Trophoblast cell (in vitro differentiated cells and primary cell): ENCODE measurements around the gene PIGL. TPM values are rescaled to one million over a fixed set of nuclear protein-coding genes. Genes with fewer than 3 reads are reported as not detected.

Experiments used
- DNase-seq, 2 donors: peaks; one replicate each; pipeline ENCODE4 v3.0.0-alpha.2; 2016
- H2AFZ ChIP-seq: 2 replicates; pipeline ENCODE4 v1.6.1; 2013; ENCODE audit warnings: low read length, moderate library complexity, mild to moderate bottlenecking; ENCODE audit not compliant: insufficient read depth, poor library complexity
- H2AK5ac ChIP-seq: 2 replicates; pipeline ENCODE4 v1.6.1; 2013; ENCODE audit warnings: mild to moderate bottlenecking, low read length
- H2BK120ac ChIP-seq: 2 replicates; pipeline ENCODE4 v1.6.1; 2013; ENCODE audit warnings: low read length, mild to moderate bottlenecking, moderate library complexity; ENCODE audit not compliant: insufficient read depth, poor library complexity
- H2BK12ac ChIP-seq: 2 replicates; pipeline ENCODE4 v1.6.1; 2013; ENCODE audit warnings: mild to moderate bottlenecking, low read length, moderate library complexity
- H2BK5ac ChIP-seq: 2 replicates; pipeline ENCODE4 v1.6.1; 2013; ENCODE audit warnings: low read length, low read depth, moderate library complexity, mild to moderate bottlenecking; ENCODE audit not compliant: poor library complexity
- H3K14ac ChIP-seq: 2 replicates; pipeline ENCODE4 v1.6.1; 2013; ENCODE audit warnings: mild to moderate bottlenecking, low read length
- H3K18ac ChIP-seq: 2 replicates; pipeline ENCODE4 v1.6.1; 2013; ENCODE audit warnings: mild to moderate bottlenecking, low read length
- H3K23ac ChIP-seq: 2 replicates; pipeline ENCODE4 v1.6.1; 2013; ENCODE audit warnings: low read length
- H3K27ac ChIP-seq: 2 replicates; pipeline ENCODE4 v1.5.1; 2013; ENCODE audit warnings: low read depth, mild to moderate bottlenecking, inconsistent platforms, low read length, moderate library complexity
- H3K27me3 ChIP-seq: 2 replicates; pipeline ENCODE4 v1.6.1; 2013; ENCODE audit warnings: inconsistent platforms, mild to moderate bottlenecking, low read length, moderate library complexity; ENCODE audit not compliant: insufficient read depth
- H3K36me3 ChIP-seq, 2 experiments: 1 replicate in 1 of 2; 2 replicates in 1 of 2; pipeline ENCODE4 v1.6.1; 2013; ENCODE audit warnings: low read length in 2 of 2, mild to moderate bottlenecking in 2 of 2, moderate library complexity in 1 of 2; ENCODE audit not compliant: insufficient read depth in 2 of 2, control insufficient read depth in 1 of 2
- H3K4ac ChIP-seq: 2 replicates; pipeline ENCODE4 v1.6.1; 2013; ENCODE audit warnings: low read depth, mild to moderate bottlenecking, low read length, moderate library complexity
- H3K4me1 ChIP-seq, 2 experiments: 1 replicate in 1 of 2; 2 replicates in 1 of 2; pipeline ENCODE4 v1.6.1; 2013; ENCODE audit warnings: low read length in 2 of 2, mild to moderate bottlenecking in 2 of 2, moderate library complexity in 1 of 2; ENCODE audit not compliant: insufficient read depth in 2 of 2, control insufficient read depth in 1 of 2
- H3K4me2 ChIP-seq: 2 replicates; pipeline ENCODE4 v1.6.1; 2013; ENCODE audit warnings: inconsistent platforms, mild to moderate bottlenecking, low read length, moderate library complexity
- H3K4me3 ChIP-seq: 2 replicates; pipeline ENCODE4 v1.5.1; 2013; ENCODE audit warnings: mild to moderate bottlenecking, low read depth, low read length, inconsistent platforms
- H3K79me1 ChIP-seq: one replicate; pipeline ENCODE4 v1.6.1; 2013; ENCODE audit warnings: low read length
- H3K79me2 ChIP-seq: 2 replicates; pipeline ENCODE4 v1.6.1; 2013; ENCODE audit warnings: low read length, mild to moderate bottlenecking; ENCODE audit not compliant: control insufficient read depth, insufficient read depth, poor library complexity
- H3K9ac ChIP-seq: 2 replicates; pipeline ENCODE4 v1.6.1; 2013; ENCODE audit warnings: mild to moderate bottlenecking, low read length
- H3K9me3 ChIP-seq: 2 replicates; pipeline ENCODE4 v1.6.1; 2013; ENCODE audit warnings: low read depth, mild to moderate bottlenecking, control low read depth, inconsistent platforms, low read length; ENCODE audit not compliant: insufficient read depth
- H4K12ac ChIP-seq: 2 replicates; pipeline ENCODE4 v1.6.1; 2013; ENCODE audit warnings: low read depth, mild to moderate bottlenecking, low read length, moderate library complexity
- H4K8ac ChIP-seq: 2 replicates; pipeline ENCODE4 v1.6.1; 2013; ENCODE audit warnings: low read depth, mild to moderate bottlenecking, low read length, moderate library complexity
- H4K91ac ChIP-seq: one replicate; pipeline ENCODE4 v1.6.1; 2013; ENCODE audit warnings: low read depth, mild to moderate bottlenecking, low read length, moderate library complexity
- WGBS: extraction: QIAGEN DNeasy Blood & Tissue Kit; methylation state at CpG from one replicate; pipeline ENCODE4 v1.1.7; 2013; ENCODE audit warnings: missing lambda C conversion rate; ENCODE audit not compliant: insufficient read length, insufficient coverage; ENCODE audit errors: extremely low coverage; 5-methylcytosine and 5-hydroxymethylcytosine counted together
- polyA plus RNA-seq: library from polyadenylated mRNA; stranded (reverse); fragments of 200-250 nt; gene quantifications from 2 replicates; pipeline ENCODE4 v1.2.3, GENCODE V29; 2013

PIGL gene
- polyA plus RNA-seq: 18.5 and 19.6 TPM in 2 replicates

DNA sequence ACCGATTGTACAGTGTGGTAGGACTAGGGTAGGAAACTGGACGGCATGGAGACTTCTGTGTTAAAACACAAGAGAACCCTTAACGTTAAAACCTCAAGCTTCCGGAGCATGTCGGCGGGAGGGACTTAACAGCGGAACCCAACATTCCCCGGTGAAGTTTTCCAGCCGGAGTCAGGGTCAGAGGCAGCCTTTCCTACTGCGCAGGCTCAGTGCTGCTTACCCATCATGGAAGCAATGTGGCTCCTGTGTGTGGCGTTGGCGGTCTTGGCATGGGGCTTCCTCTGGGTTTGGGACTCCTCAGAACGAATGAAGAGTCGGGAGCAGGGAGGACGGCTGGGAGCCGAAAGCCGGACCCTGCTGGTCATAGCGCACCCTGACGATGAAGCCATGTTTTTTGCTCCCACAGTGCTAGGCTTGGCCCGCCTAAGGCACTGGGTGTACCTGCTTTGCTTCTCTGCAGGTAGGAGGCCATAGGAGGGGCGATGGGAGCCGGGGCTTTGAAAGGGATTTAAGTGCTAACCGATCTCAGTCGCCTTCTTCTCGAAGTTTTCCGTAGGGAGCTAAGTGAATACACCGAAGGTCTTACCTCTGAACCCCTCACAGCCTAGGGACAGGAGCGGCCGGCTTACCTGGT, at the start of gene PIGL:
Gene PIGL, plus strand, starts transcription at position 209 of the 634 bp plus-strand sequence. Its CDS starts 17 bp downstream, at position 226.
- Histone ChIP-seq H4K8ac (peak within 1 kb of the TSS; percentile 96), H3K9me3 (no peaks in the 10 kb centered on the region), H2BK5ac (no peak within 1 kb of the TSS), H3K14ac (peak within 1 kb of the TSS; percentile 92), H2AK5ac (no peak within 1 kb of the TSS), H3K4me3 (peak within 1 kb of the TSS; percentile 93), H3K27me3 (no peaks in the 10 kb centered on the region), H3K23ac (no peak within 1 kb of the TSS), H3K79me1 (peaks cover 15% of the 10 kb centered on the region), H3K4me2 (peak within 1 kb of the TSS; percentile 90), H4K91ac (peak within 1 kb of the TSS; percentile 76), H3K79me2 (peaks cover 18% of the 10 kb centered on the region), H2BK120ac (peak within 1 kb of the TSS; percentile 27), H4K12ac (peak within 1 kb of the TSS; percentile 86), H2AFZ (peak within 1 kb of the TSS; percentile 81), H3K9ac (peak within 1 kb of the TSS; percentile 86), H3K4ac (peak within 1 kb of the TSS; percentile 18), H3K18ac (peak within 1 kb of the TSS; percentile 62), H3K27ac (peak within 1 kb of the TSS; percentile 95), H2BK12ac (no peak within 1 kb of the TSS), H3K36me3 (no peaks in the 10 kb centered on the region), H3K4me1 (peaks cover 4% of the 10 kb centered on the region in 2 experiments)
- peak; percentile 89 to 95 for DNase-seq
- no CpG with 5 or more reads among the region's 29 CpGs for WGBS

DNA sequence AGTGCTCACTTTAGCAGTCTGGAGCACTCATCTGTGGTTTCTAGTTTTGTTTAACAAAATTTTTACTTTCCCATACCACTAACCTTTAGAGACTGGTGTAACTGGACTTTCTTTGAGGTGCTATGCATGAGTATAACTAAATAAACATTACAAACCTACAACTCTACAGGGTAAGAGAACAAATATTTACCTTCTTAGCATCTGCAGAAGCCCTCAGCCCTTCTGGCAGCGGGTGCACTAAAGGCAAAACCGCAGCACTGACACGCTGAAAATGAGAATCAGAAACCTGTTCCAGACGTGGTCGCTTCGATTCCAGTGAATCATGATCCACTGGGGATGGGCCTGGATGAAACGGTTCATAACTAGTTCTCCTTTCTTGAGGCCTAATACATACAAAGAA, 45.4 kb upstream of the PIGL start:
- Histone ChIP-seq H3K9ac (no peak overlapping the region), H2BK5ac (no peak overlapping the region), H3K79me1 (no peaks in the 10 kb centered on the region), H2AK5ac (no peak overlapping the region), H3K4me1 (no peaks in the 10 kb centered on the region), H4K91ac (no peak overlapping the region), H3K18ac (no peak overlapping the region), H3K4me3 (no peak overlapping the region), H3K27ac (no peak overlapping the region), H3K14ac (no peak overlapping the region), H4K12ac (no peak overlapping the region), H2AFZ (no peak overlapping the region), H3K4ac (no peak overlapping the region), H3K79me2 (no peaks in the 10 kb centered on the region), H3K27me3 (no peaks in the 10 kb centered on the region), H3K9me3 (no peaks in the 10 kb centered on the region), H3K23ac (no peak overlapping the region), H4K8ac (no peak overlapping the region), H2BK120ac (no peak overlapping the region), H3K36me3 (peaks cover 0 to 3% of the 10 kb centered on the region in 2 experiments), H2BK12ac (no peak overlapping the region), H3K4me2 (no peak overlapping the region)
- DNase-seq: no peak
- no CpG with 5 or more reads among the region's 7 CpGs for WGBS

DNA sequence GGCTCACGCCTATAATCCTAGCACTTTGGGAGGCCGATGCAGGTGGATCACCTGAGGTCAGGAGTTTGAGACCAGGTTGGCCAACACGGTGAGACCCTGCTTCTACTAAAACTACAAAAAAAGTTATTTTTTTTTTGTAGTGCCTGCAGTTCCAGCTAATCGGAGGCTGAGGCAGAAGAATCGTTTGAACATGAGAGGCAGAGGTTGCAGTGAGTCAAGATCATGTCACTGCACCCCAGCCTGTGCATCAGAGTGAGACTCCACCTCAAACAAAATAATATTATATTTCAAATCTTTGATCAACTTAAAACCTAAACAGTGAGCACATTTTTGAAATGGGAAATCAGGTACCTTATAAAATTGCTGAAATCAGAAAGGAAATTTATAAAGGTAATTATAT, 38.2 kb upstream of the PIGL start:
- no peak overlapping the region for H2BK5ac ChIP-seq
- no peak overlapping the region for H3K14ac ChIP-seq
- H3K23ac ChIP-seq: no peak overlapping the region
- WGBS: no CpG with 5 or more reads among the region's 5 CpGs
- no peak overlapping the region for H2AFZ ChIP-seq
- H3K4me1 ChIP-seq: no peaks in the 10 kb centered on the region
- no peak overlapping the region for H4K91ac ChIP-seq
- H3K27ac ChIP-seq: no peak overlapping the region
- no peak overlapping the region for H2BK120ac ChIP-seq
- no peak overlapping the region for H3K9ac ChIP-seq
- no peak overlapping the region for H2BK12ac ChIP-seq
- DNase-seq: no peak
- no peak overlapping the region for H4K8ac ChIP-seq
- H3K79me2 ChIP-seq: no peaks in the 10 kb centered on the region
- H4K12ac ChIP-seq: no peak overlapping the region
- H3K4me3 ChIP-seq: no peak overlapping the region
- H3K27me3 ChIP-seq: no peaks in the 10 kb centered on the region
- no peak overlapping the region for H3K4me2 ChIP-seq
- no peak overlapping the region for H3K18ac ChIP-seq
- no peaks in the 10 kb centered on the region for H3K79me1 ChIP-seq
- H3K36me3 ChIP-seq: peaks cover 0 to 3% of the 10 kb centered on the region in 2 experiments
- H3K4ac ChIP-seq: no peak overlapping the region
- H3K9me3 ChIP-seq: no peaks in the 10 kb centered on the region
- no peak overlapping the region for H2AK5ac ChIP-seq

DNA sequence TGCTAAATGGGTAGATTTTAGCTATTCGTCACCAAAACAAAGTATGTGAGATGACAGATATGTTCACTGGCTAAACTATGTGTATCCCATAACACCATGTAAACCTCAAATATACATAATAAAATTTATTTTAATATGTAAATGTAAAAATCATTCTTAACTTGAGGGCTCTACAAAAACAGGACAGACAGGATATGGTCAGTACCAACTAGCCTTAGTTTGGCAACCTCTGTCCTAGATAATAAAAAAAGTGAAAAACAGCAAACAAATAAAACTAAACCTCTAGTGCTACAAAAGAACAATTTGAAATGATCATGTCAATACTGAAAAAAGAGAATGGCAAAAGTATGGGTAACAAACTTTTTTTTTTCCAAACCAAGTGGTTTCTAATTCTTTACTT, 35.4 kb upstream of the PIGL start:
- Histone ChIP-seq H3K27me3 (no peaks in the 10 kb centered on the region), H2AK5ac (no peak overlapping the region), H2AFZ (no peak overlapping the region), H3K23ac (no peak overlapping the region), H3K36me3 (peaks cover 6 to 7% of the 10 kb centered on the region in 2 experiments), H4K91ac (no peak overlapping the region), H3K27ac (no peak overlapping the region), H3K4me2 (no peak overlapping the region), H3K18ac (no peak overlapping the region), H3K9me3 (no peaks in the 10 kb centered on the region), H3K4me3 (no peak overlapping the region), H3K9ac (no peak overlapping the region), H3K79me1 (no peaks in the 10 kb centered on the region), H3K4me1 (no peaks in the 10 kb centered on the region), H2BK120ac (no peak overlapping the region), H3K79me2 (no peaks in the 10 kb centered on the region), H3K4ac (no peak overlapping the region), H4K8ac (no peak overlapping the region), H4K12ac (no peak overlapping the region), H3K14ac (no peak overlapping the region), H2BK12ac (no peak overlapping the region), H2BK5ac (no peak overlapping the region)
- no peak for DNase-seq
- no CpG with 5 or more reads among the region's 1 CpG for WGBS
